ENCODE data around the gene SCGB2A2. TPM values are rescaled to one million over a fixed set of nuclear protein-coding genes. Genes with fewer than 3 reads are reported as not detected.

Gene SCGB2A2
- total and polyA plus RNA-seq, 4 donors, result not detected

GRCh38 chr11:62298975-62299374 lies 29.0 kb downstream of the SCGB2A2 start, which contains the start of gene SCGB1D4:
Gene SCGB1D4 (minus strand): TSS chr11:62299075. CDS start chr11:62299010, 65 bp downstream.
- Histone ChIP-seq H3K9me3 (ENCODE audit: control insufficient read depth in 4 of 4, low read length in 3 of 4) (no peaks in the 10 kb centered on the region), H3K36me3 (ENCODE audit: control insufficient read depth in 4 of 4, insufficient read depth in 3 of 4, low read depth in 1 of 4, low read length in 3 of 4) (no peaks in the 10 kb centered on the region), H3K27ac (ENCODE audit: low read depth in 1 of 2, low read length in 2 of 2) (no peak within 1 kb of the TSS), H3K9ac (ENCODE audit: low read depth in 1 of 2, low read length in 2 of 2) (no peak within 1 kb of the TSS), H3K4me3 (ENCODE audit: low read depth in 1 of 3, low read length in 3 of 3) (no peak within 1 kb of the TSS), H3K27me3 (ENCODE audit: control insufficient read depth in 4 of 4, insufficient read depth in 4 of 4, low read length in 3 of 4) (peaks cover 0 to 10% (median 1%) of the 10 kb centered on the region in 4 donors), H3K4me1 (ENCODE audit: control insufficient read depth in 4 of 4, insufficient read depth in 4 of 4, low read length in 3 of 4) (no peaks in the 10 kb centered on the region)
- whole genome bisulfite sequencing, result 65% methylated on average over 7 of the region's 7 CpGs
- DNase-seq (ENCODE audit: low spot score), result no peak
- no peak for TF ChIP-seq CTCF (IDR thresholded peaks at IDR 0.05; ENCODE audit: low read depth, low read length, missing input control)
- no peak for TF ChIP-seq TAF1 (conservative IDR thresholded peaks at IDR 0.05)
- TF ChIP-seq RAD21 (IDR thresholded peaks at IDR 0.05), result no peak
- no peak for TF ChIP-seq GABPA (IDR thresholded peaks at IDR 0.05 in 1 of 2, conservative IDR thresholded peaks at IDR 0.05 in 1 of 2)
- TF ChIP-seq SP1 (IDR thresholded peaks at IDR 0.05), result no peak
- TF ChIP-seq REST (IDR thresholded peaks at IDR 0.05), result no peak
- no peak for TF ChIP-seq MAX (IDR thresholded peaks at IDR 0.05)
- no peak for TF ChIP-seq NR2F2 (IDR thresholded peaks at IDR 0.05)
- no peak for TF ChIP-seq JUND (IDR thresholded peaks at IDR 0.05)
- TF ChIP-seq EGR1 (IDR thresholded peaks at IDR 0.05; ENCODE audit: low read depth in 2 of 2), result no peak
- TF ChIP-seq FOXA1 (IDR thresholded peaks at IDR 0.05), result no peak
- no peak for TF ChIP-seq ATF3 (IDR thresholded peaks at IDR 0.05)
- TF ChIP-seq FOXA2 (IDR thresholded peaks at IDR 0.05), result no peak
- TF ChIP-seq RXRA (IDR thresholded peaks at IDR 0.05), result no peak
- no peak for TF ChIP-seq HNF4G (IDR thresholded peaks at IDR 0.05)
- no peak for TF ChIP-seq ZBTB33 (IDR thresholded peaks at IDR 0.05)
- TF ChIP-seq YY1 (IDR thresholded peaks at IDR 0.05), result no peak
- no peak for TF ChIP-seq HNF4A (conservative IDR thresholded peaks at IDR 0.05)

Data from liver (tissue), 9 donors.